ENCODE measurements around the gene CNP.
A peak's percentile ranks its signal among the peaks of the same experiment; 100 is the strongest.

Gene CNP

DNA sequence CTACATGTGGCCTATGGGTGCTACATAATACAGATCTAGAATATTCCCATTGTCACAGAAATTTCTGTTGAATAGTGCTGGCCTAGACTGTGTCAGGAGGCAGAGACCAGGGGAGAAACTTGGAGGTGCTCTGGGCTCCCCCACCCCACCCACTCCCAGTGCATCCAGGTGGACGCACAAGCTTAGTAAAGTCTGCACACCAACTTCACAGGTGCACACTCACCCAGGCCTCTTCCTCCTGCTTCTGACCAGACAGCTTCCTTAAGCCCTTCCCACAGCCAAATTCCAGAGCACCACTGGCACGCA, 7.6 kb upstream of the CNP start:
- Histone ChIP-seq H3K9me3 (ENCODE audit: insufficient read depth, low read length, severe bottlenecking) (no peaks in the 10 kb centered on the region), H3K27me3 (ENCODE audit: insufficient read depth, low read length, poor library complexity) (no peaks in the 10 kb centered on the region), H2AFZ (ENCODE audit: low read depth, low read length) (no peak overlapping the region), H4K20me1 (ENCODE audit: insufficient read depth, low read length) (no peaks in the 10 kb centered on the region), H3K4me3 (ENCODE audit: low read depth in 1 of 2, low read length in 2 of 2) (no peak overlapping the region), H3K9ac (ENCODE audit: low read depth, low read length) (no peak overlapping the region), H3K36me3 (ENCODE audit: insufficient read depth, low read length) (no peaks in the 10 kb centered on the region), H3K4me1 (ENCODE audit: insufficient read depth, low read length) (peaks cover 4% of the 10 kb centered on the region; the same call in 1 of the 2 replicates), H3K79me2 (ENCODE audit: insufficient read depth, low read length) (no peaks in the 10 kb centered on the region), H3K27ac (ENCODE audit: low read length) (no peak overlapping the region), H3K4me2 (ENCODE audit: insufficient read depth, low read length) (no peak overlapping the region)
- ATAC-seq (ENCODE audit: insufficient read depth, low read depth): no peak
- no peak for DNase-seq
- TF ChIP-seq CTCF (IDR thresholded peaks at IDR 0.05; ENCODE audit: borderline replicate concordance, extremely low read depth, low read length, poor library complexity, severe bottlenecking) (no peak), EZH2 (IDR thresholded peaks at IDR 0.05; ENCODE audit: borderline replicate concordance, low read depth, low read length, severe bottlenecking) (no peak)

GRCh38 chr17:41959336-41960095, 7.1 kb upstream of the CNP start:
- H3K36me3 ChIP-seq (ENCODE audit: insufficient read depth, low read length): no peaks in the 10 kb centered on the region
- H2AFZ ChIP-seq (ENCODE audit: low read depth, low read length): no peak overlapping the region
- H3K79me2 ChIP-seq (ENCODE audit: insufficient read depth, low read length): no peaks in the 10 kb centered on the region
- no peak overlapping the region for H3K9ac ChIP-seq (ENCODE audit: low read depth, low read length)
- peaks cover 4% of the 10 kb centered on the region; the same call in 1 of the 2 replicates for H3K4me1 ChIP-seq (ENCODE audit: insufficient read depth, low read length)
- DNase-seq (peak; percentile 22), ATAC-seq (ENCODE audit: insufficient read depth, low read depth) (peak; percentile 44; the same call in 2 of the 3 replicates)
- no peak overlapping the region for H3K27ac ChIP-seq (ENCODE audit: low read length)
- H3K4me2 ChIP-seq (ENCODE audit: insufficient read depth, low read length): no peak overlapping the region
- no peaks in the 10 kb centered on the region for H3K9me3 ChIP-seq (ENCODE audit: insufficient read depth, low read length, severe bottlenecking)
- H3K4me3 ChIP-seq (ENCODE audit: low read depth in 1 of 2, low read length in 2 of 2): no peak overlapping the region
- no peaks in the 10 kb centered on the region for H3K27me3 ChIP-seq (ENCODE audit: insufficient read depth, low read length, poor library complexity)
- TF ChIP-seq EZH2 (IDR thresholded peaks at IDR 0.05; ENCODE audit: borderline replicate concordance, low read depth, low read length, severe bottlenecking) (no peak), CTCF (IDR thresholded peaks at IDR 0.05; ENCODE audit: borderline replicate concordance, extremely low read depth, low read length, poor library complexity, severe bottlenecking) (peak; percentile 43)
- no peaks in the 10 kb centered on the region for H4K20me1 ChIP-seq (ENCODE audit: insufficient read depth, low read length)

DNA sequence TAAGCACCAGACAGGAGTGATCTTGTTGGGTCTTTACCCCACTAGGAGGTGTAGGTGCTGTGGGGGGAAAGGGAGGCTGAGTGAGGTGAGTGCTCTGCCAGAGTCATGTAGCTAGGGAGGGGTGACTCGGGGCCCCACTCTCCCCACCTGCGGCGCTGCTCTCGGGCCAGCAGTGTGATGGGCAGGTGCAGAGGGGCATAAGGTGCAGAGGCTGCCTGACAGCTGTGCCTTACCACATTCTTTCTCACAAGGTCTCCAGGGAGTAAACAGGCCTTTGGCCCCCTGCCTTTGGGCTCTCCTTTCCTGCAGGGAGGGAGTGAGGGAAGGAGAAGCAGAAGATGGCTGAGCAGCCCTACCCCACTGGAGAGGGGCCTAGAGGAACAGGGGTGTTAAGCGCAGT, 4.5 kb upstream of the CNP start:
- Histone ChIP-seq H3K36me3 (ENCODE audit: insufficient read depth, low read length) (no peaks in the 10 kb centered on the region), H3K27me3 (ENCODE audit: insufficient read depth, low read length, poor library complexity) (no peaks in the 10 kb centered on the region), H3K4me3 (ENCODE audit: low read depth in 1 of 2, low read length in 2 of 2) (no peak overlapping the region), H3K9ac (ENCODE audit: low read depth, low read length) (no peak overlapping the region), H3K9me3 (ENCODE audit: insufficient read depth, low read length, severe bottlenecking) (no peaks in the 10 kb centered on the region), H3K4me1 (ENCODE audit: insufficient read depth, low read length) (peaks cover 16% of the 10 kb centered on the region), H2AFZ (ENCODE audit: low read depth, low read length) (no peak overlapping the region), H3K4me2 (ENCODE audit: insufficient read depth, low read length) (no peak overlapping the region), H4K20me1 (ENCODE audit: insufficient read depth, low read length) (no peaks in the 10 kb centered on the region), H3K79me2 (ENCODE audit: insufficient read depth, low read length) (peaks cover 11% of the 10 kb centered on the region), H3K27ac (ENCODE audit: low read length) (no peak overlapping the region)
- no peak for DNase-seq
- ATAC-seq (ENCODE audit: insufficient read depth, low read depth): no peak
- TF ChIP-seq EZH2 (IDR thresholded peaks at IDR 0.05; ENCODE audit: borderline replicate concordance, low read depth, low read length, severe bottlenecking) (no peak), CTCF (IDR thresholded peaks at IDR 0.05; ENCODE audit: borderline replicate concordance, extremely low read depth, low read length, poor library complexity, severe bottlenecking) (no peak)

All from DND-41 (cell line).